HCT116 (cell line): ENCODE results near the gene PCDH19. TPM values are rescaled to one million over a fixed set of nuclear protein-coding genes. Genes with fewer than 3 reads are reported as not detected.

Experiments used
- ATAC-seq: fragments of 200-7000 bp; cut with Tn5 transposase; 2 replicates; pipeline ENCODE4 v1.9.1; 2020; ENCODE audit warnings: mild to moderate bottlenecking, moderate library complexity
- BruUV-seq: library from RNA; stranded (reverse); fragments of 400-500 nt; replicated peaks from 2 replicates; lab custom pipeline; 2021; lab: Mats Ljungman, UMichigan
- CTCF ChIA-PET: fragments of 300-600 bp; sonication (Branson Sonifier 250); formaldehyde crosslinking; loops from one replicate; lab custom pipeline; 2021; ENCODE audit warnings: antibody characterized with exemption; lab: Charles Lee
- POLR2A ChIA-PET: fragments of 300-600, 350-600 bp; sonication (Branson Sonifier 250); formaldehyde crosslinking; loops from one replicate; lab custom pipeline; 2021; ENCODE audit warnings: antibody characterized with exemption; lab: Charles Lee
- RAD21 ChIA-PET, 2 experiments: fragments of 300-600 bp; sonication (Branson Sonifier 250); formaldehyde crosslinking; loops; one replicate each; lab custom pipeline; 2023; ENCODE audit warnings: low total read pairs in 2 of 2; ENCODE audit not compliant: uncharacterized antibody in 2 of 2, unreplicated experiment in 2 of 2, low non-redundant PET in 1 of 2; lab: Charles Lee
- DNase-seq: peaks from one replicate; pipeline ENCODE4 v3.0.0-alpha.2; 2010; ENCODE audit warnings: low read depth, low spot score
- H2AFZ ChIP-seq: fragments of 200-600 bp; shearing (Covaris generic), sonication (generic); 2 replicates; pipeline ENCODE4 v1.6.1; 2017; ENCODE audit warnings: low read depth, mixed run types, mixed read lengths, antibody characterized with exemption, low read length; ENCODE audit not compliant: poor library complexity, severe bottlenecking
- H3K27ac ChIP-seq: 2 replicates; pipeline ENCODE4 v1.5.1; 2012; ENCODE audit warnings: low read depth, low read length
- H3K27me3 ChIP-seq: fragments of 200-600 bp; sonication (generic); 2 replicates; pipeline ENCODE4 v1.6.1; 2016; ENCODE audit warnings: mixed run types, low read length, mixed read lengths; ENCODE audit not compliant: insufficient read depth
- H3K36me3 ChIP-seq, 2 experiments: fragments of 200-500 bp in 1 of 2; fragments of 200-600 bp in 1 of 2; sonication (Bioruptor generic) in 1 of 2; sonication (generic) in 1 of 2; 2 replicates each; pipeline versions ENCODE4 v1.5.1 to v1.6.1; 2014 to 2016; ENCODE audit warnings: low read length in 2 of 2, inconsistent platforms in 1 of 2, mixed read lengths in 1 of 2, mixed run types in 1 of 2; ENCODE audit not compliant: insufficient read depth in 2 of 2, control insufficient read depth in 1 of 2
- H3K4me1 ChIP-seq, 2 experiments: fragments of 200-600 bp in 1 of 2; sonication (generic) in 1 of 2; 2 replicates each; pipeline versions ENCODE4 v1.5.1 to v1.6.1; 2012 to 2017; ENCODE audit warnings: low read length in 2 of 2, inconsistent platforms in 1 of 2, mild to moderate bottlenecking in 1 of 2, mixed read lengths in 1 of 2, mixed run types in 1 of 2, moderate library complexity in 1 of 2; ENCODE audit not compliant: insufficient read depth in 2 of 2, control insufficient read depth in 1 of 2
- H3K4me2 ChIP-seq: fragments of 200-600 bp; sonication (generic); 2 replicates; pipeline ENCODE4 v1.6.1; 2017; ENCODE audit warnings: mixed run types, low read length, mixed read lengths
- H3K4me3 ChIP-seq, 2 experiments: fragments of 200-600 bp in 1 of 2; sonication (generic) in 1 of 2; replicated peaks in 1 of 2; 2 replicates each; pipeline ENCODE4 v1.5.1; 2011 to 2016; ENCODE audit warnings: low read length in 2 of 2, control low read depth in 1 of 2, low read depth in 1 of 2, mild to moderate bottlenecking in 1 of 2, mixed read lengths in 1 of 2, mixed run types in 1 of 2
- H3K79me2 ChIP-seq: fragments of 200-600 bp; sonication (generic); 2 replicates; pipeline ENCODE4 v1.6.1; 2017; ENCODE audit warnings: mild to moderate bottlenecking, mixed run types, low read length, moderate library complexity, mixed read lengths; ENCODE audit not compliant: insufficient read depth
- H3K9ac ChIP-seq: fragments of 200-600 bp; sonication (generic); 2 replicates; pipeline ENCODE4 v1.6.1; 2016; ENCODE audit warnings: low read length, mixed read lengths
- H3K9me2 ChIP-seq: fragments of 200-600 bp; sonication (generic), shearing (Covaris generic); 2 replicates; pipeline ENCODE4 v1.6.1; 2017; ENCODE audit warnings: mixed run types, mild to moderate bottlenecking, moderate library complexity; ENCODE audit not compliant: insufficient read depth
- H3K9me3 ChIP-seq, 2 experiments: fragments of 200-500 bp in 1 of 2; fragments of 200-600 bp in 1 of 2; sonication (Bioruptor generic) in 1 of 2; sonication (generic) in 1 of 2; 2 replicates each; pipeline ENCODE4 v1.6.1; 2014 to 2017; ENCODE audit warnings: low read length in 2 of 2, mixed read lengths in 2 of 2, inconsistent platforms in 1 of 2, low read depth in 1 of 2, mild to moderate bottlenecking in 1 of 2, mixed run types in 1 of 2, moderate library complexity in 1 of 2; ENCODE audit not compliant: control insufficient read depth in 1 of 2, insufficient read depth in 1 of 2
- H4K20me1 ChIP-seq: fragments of 200-600 bp; sonication (generic), shearing (Covaris generic); 2 replicates; pipeline ENCODE4 v1.6.1; 2017; ENCODE audit warnings: mixed run types, mild to moderate bottlenecking, moderate library complexity; ENCODE audit not compliant: insufficient read depth
- CBX3 ChIP-seq: IDR thresholded peaks from 2 replicates; pipeline ENCODE4 v1.6.1; 2012; ENCODE audit warnings: low read depth
- CEBPB ChIP-seq: IDR thresholded peaks from 2 replicates; pipeline ENCODE4 v1.6.1; 2012; ENCODE audit warnings: low read depth
- ELF1 ChIP-seq: IDR thresholded peaks from 2 replicates; pipeline ENCODE4 v1.6.1; 2012; ENCODE audit warnings: low read depth, borderline replicate concordance
- EZH2 ChIP-seq: fragments of 200-600 bp; sonication (generic); IDR thresholded peaks from 2 replicates; pipeline ENCODE4 v1.6.1; 2017; ENCODE audit warnings: antibody characterized with exemption, mixed run types
- EZH2phosphoT487 ChIP-seq: fragments of 200-600 bp; IDR thresholded peaks from 2 replicates; pipeline ENCODE4 v1.6.1; 2018; ENCODE audit warnings: antibody characterized with exemption, borderline replicate concordance
- FOSL1 ChIP-seq: IDR thresholded peaks from 2 replicates; pipeline ENCODE4 v1.6.1; 2012; ENCODE audit warnings: low read depth
- JUND ChIP-seq: IDR thresholded peaks from 2 replicates; pipeline ENCODE4 v1.6.1; 2012
- POLR2AphosphoS5 ChIP-seq: IDR thresholded peaks from 2 replicates; pipeline ENCODE4 v1.6.1; 2011; ENCODE audit warnings: mild to moderate bottlenecking, low read depth, low read length, moderate library complexity
- RAD21 ChIP-seq: IDR thresholded peaks from 2 replicates; pipeline ENCODE4 v1.6.1; 2012; ENCODE audit warnings: low read depth, mild to moderate bottlenecking
- TCF7L2 ChIP-seq: IDR thresholded peaks from 2 replicates; pipeline ENCODE4 v1.7.0; 2011; ENCODE audit warnings: borderline replicate concordance, inconsistent platforms; ENCODE audit not compliant: insufficient read depth, insufficient read length; ENCODE audit errors: extremely low read depth
- YY1 ChIP-seq: IDR thresholded peaks from 2 replicates; pipeline ENCODE4 v1.6.1; 2011; ENCODE audit warnings: low read length, low read depth, moderate library complexity, mild to moderate bottlenecking; ENCODE audit not compliant: insufficient replicate concordance; ENCODE audit errors: extremely low read depth
- ZNF274 ChIP-seq: fragments of 200-500 bp; sonication (Bioruptor generic); IDR thresholded peaks from 2 replicates; pipeline ENCODE4 v1.6.1; 2014; ENCODE audit warnings: mild to moderate bottlenecking, low read depth, low read length, inconsistent platforms
- intact Hi-C: fragments of 100-400 bp; cut with micrococcal nuclease; formaldehyde crosslinking; loops from 2 replicates; pipeline ENCODE4 v1.10.0; 2022
- total RNA-seq: library from RNA; stranded (reverse); gene quantifications from one replicate; pipeline ENCODE4 v1.2.1, GENCODE V29; 2021; ENCODE audit not compliant: unreplicated experiment
- TF ChIP-seq, protein P1 (sequence below): IDR thresholded peaks from 2 replicates; pipeline ENCODE4 v1.6.1; 2011; ENCODE audit warnings: mild to moderate bottlenecking, low read length, moderate library complexity; ENCODE audit not compliant: insufficient replicate concordance; ENCODE audit errors: extremely low read depth
- TF ChIP-seq, protein P2 (sequence below): IDR thresholded peaks from 2 replicates; pipeline ENCODE4 v1.6.1; 2012
- TF ChIP-seq, protein P3 (sequence below): IDR thresholded peaks from 2 replicates; pipeline ENCODE4 v1.6.1; 2012

The PCDH19 gene
- total RNA-seq, 1 experiment from 2014 or later = 0.32 TPM

DNA sequence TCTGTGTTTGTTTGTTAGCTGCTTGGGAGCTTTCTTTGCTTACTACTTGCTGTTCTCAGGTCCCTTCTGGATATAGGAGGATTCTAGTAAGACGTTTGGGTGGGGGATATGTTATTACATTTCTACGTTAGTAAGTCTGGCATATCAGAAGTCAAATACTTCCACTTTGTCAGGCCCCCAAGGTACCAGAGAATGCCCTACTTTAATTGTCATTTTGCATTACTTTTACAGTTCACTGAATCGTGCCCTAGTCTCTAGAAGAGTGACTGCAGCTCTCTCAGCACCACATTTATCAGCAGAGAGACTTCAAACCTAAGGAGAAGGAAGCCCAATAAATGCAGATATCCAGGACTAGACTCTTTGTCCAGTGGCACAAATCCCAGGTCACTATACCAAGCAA is 54.4 kb downstream of the PCDH19 start:
- ChIA-PET POLR2A (no interaction called here), CTCF (no interaction called here), RAD21 (no interaction called here)
- Histone ChIP-seq H3K9ac (no peak overlapping the region), H3K79me2 (no peaks in the 10 kb centered on the region), H3K9me3 (no peaks in the 10 kb centered on the region), H3K4me3 (no peak overlapping the region), H3K27ac (no peak overlapping the region), H3K4me2 (no peak overlapping the region), H3K27me3 (peaks cover 12% of the 10 kb centered on the region), H2AFZ (no peak overlapping the region), H3K36me3 (no peaks in the 10 kb centered on the region), H4K20me1 (no peaks in the 10 kb centered on the region), H3K9me2 (no peaks in the 10 kb centered on the region), H3K4me1 (no peaks in the 10 kb centered on the region)
- TF ChIP-seq CEBPB (no peak), RAD21 (no peak)
- TF ChIP-seq, protein P1, sequence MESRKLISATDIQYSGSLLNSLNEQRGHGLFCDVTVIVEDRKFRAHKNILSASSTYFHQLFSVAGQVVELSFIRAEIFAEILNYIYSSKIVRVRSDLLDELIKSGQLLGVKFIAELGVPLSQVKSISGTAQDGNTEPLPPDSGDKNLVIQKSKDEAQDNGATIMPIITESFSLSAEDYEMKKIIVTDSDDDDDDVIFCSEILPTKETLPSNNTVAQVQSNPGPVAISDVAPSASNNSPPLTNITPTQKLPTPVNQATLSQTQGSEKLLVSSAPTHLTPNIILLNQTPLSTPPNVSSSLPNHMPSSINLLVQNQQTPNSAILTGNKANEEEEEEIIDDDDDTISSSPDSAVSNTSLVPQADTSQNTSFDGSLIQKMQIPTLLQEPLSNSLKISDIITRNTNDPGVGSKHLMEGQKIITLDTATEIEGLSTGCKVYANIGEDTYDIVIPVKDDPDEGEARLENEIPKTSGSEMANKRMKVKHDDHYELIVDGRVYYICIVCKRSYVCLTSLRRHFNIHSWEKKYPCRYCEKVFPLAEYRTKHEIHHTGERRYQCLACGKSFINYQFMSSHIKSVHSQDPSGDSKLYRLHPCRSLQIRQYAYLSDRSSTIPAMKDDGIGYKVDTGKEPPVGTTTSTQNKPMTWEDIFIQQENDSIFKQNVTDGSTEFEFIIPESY = no peak
- no TSS peak for BruUV-seq
- ATAC-seq = no peak
- no peak for DNase-seq
- intact Hi-C loops = no loop called here

DNA sequence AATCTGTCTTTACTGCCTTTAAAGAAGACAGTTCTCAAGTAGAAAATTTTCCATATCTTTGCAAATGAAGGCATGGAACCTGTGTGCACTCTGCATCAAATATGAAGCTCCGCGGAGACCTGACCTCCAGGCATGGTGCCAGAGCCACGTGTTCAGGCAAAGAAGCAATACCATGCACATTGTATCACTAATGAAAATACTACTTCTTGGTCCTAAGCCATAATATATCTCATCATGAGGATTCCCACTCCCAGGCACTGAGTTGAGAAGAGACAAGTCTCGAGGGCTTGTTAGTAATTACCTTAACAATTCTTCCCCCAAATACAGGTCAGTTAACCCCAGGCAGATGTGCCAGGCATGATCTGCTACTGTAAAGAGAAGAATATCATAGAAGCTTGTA is 56.7 kb downstream of the PCDH19 start:
- no peaks in the 10 kb centered on the region for H3K4me1 ChIP-seq
- no peak overlapping the region for H3K9ac ChIP-seq
- ATAC-seq (no peak), DNase-seq (no peak)
- no peaks in the 10 kb centered on the region for H3K9me3 ChIP-seq
- no peaks in the 10 kb centered on the region for H3K79me2 ChIP-seq
- no peak overlapping the region for H3K4me2 ChIP-seq
- H3K9me2 ChIP-seq = no peaks in the 10 kb centered on the region
- H2AFZ ChIP-seq = no peak overlapping the region
- H3K36me3 ChIP-seq = no peaks in the 10 kb centered on the region
- CTCF ChIA-PET = no interaction called here
- H3K4me3 ChIP-seq = no peak overlapping the region
- BruUV-seq = no TSS peak
- POLR2A ChIA-PET = no interaction called here
- RAD21 ChIA-PET = no interaction called here
- 0 out of 2 replicates have a peak, but pooled peaks cover 7% of the 10 kb centered on the region for H3K27me3 ChIP-seq
- H3K27ac ChIP-seq = no peak overlapping the region
- H4K20me1 ChIP-seq = no peaks in the 10 kb centered on the region
- intact Hi-C loops = no loop called here
- TF ChIP-seq POLR2AphosphoS5 (no peak), ELF1 (no peak), ZNF274 (no peak), EZH2phosphoT487 (no peak), FOSL1 (no peak), EZH2 (no peak), TCF7L2 (no peak), YY1 (no peak), JUND (no peak), CBX3 (no peak), RAD21 (no peak)
- TF ChIP-seq, protein P2, sequence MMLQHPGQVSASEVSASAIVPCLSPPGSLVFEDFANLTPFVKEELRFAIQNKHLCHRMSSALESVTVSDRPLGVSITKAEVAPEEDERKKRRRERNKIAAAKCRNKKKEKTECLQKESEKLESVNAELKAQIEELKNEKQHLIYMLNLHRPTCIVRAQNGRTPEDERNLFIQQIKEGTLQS = no peak
- TF ChIP-seq, protein P1 = no peak
- TF ChIP-seq, protein P3, sequence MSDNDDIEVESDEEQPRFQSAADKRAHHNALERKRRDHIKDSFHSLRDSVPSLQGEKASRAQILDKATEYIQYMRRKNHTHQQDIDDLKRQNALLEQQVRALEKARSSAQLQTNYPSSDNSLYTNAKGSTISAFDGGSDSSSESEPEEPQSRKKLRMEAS = no peak
